H9 (cell line): ENCODE data around the gene WDSUB1. TPM values are rescaled to one million over a fixed set of nuclear protein-coding genes. Genes with fewer than 3 reads are reported as not detected.

Source experiments
- DNase-seq: peaks from one replicate; pipeline ENCODE4 v3.0.0-alpha.2; 2017
- H2AFZ ChIP-seq: one replicate; pipeline ENCODE4 v1.6.1; 2013; ENCODE audit warnings: mild to moderate bottlenecking, low read length, control low read depth, moderate library complexity
- H2AK5ac ChIP-seq: 2 replicates; pipeline ENCODE4 v1.6.1; 2013; ENCODE audit warnings: low read length, control low read depth, mixed read lengths; ENCODE audit not compliant: insufficient read length
- H2BK120ac ChIP-seq: one replicate; pipeline ENCODE4 v1.6.1; 2013; ENCODE audit warnings: low read depth, mild to moderate bottlenecking, low read length, control low read depth, inconsistent platforms; ENCODE audit not compliant: poor library complexity, severe bottlenecking
- H2BK12ac ChIP-seq: 2 replicates; pipeline ENCODE4 v1.6.1; 2013; ENCODE audit warnings: low read length, control low read depth, mixed read lengths, low read depth; ENCODE audit not compliant: insufficient read length
- H2BK15ac ChIP-seq: 2 replicates; pipeline ENCODE4 v1.6.1; 2013; ENCODE audit warnings: low read depth, low read length, control low read depth
- H2BK20ac ChIP-seq: one replicate; pipeline ENCODE4 v1.6.1; 2013; ENCODE audit warnings: low read depth, mild to moderate bottlenecking, low read length, control low read depth, inconsistent platforms; ENCODE audit not compliant: poor library complexity, severe bottlenecking
- H2BK5ac ChIP-seq: 2 replicates; pipeline ENCODE4 v1.6.1; 2013; ENCODE audit warnings: low read length, control low read depth, mixed read lengths; ENCODE audit not compliant: insufficient read length
- H3K14ac ChIP-seq: 2 replicates; pipeline ENCODE4 v1.6.1; 2013; ENCODE audit warnings: low read length, control low read depth; ENCODE audit not compliant: insufficient read depth
- H3K18ac ChIP-seq: 2 replicates; pipeline ENCODE4 v1.6.1; 2013; ENCODE audit warnings: low read depth, mild to moderate bottlenecking, mixed read lengths, low read length, control low read depth; ENCODE audit not compliant: insufficient read length
- H3K23ac ChIP-seq: 2 replicates; pipeline ENCODE4 v1.6.1; 2013; ENCODE audit warnings: low read length, control low read depth, mixed read lengths, low read depth; ENCODE audit not compliant: insufficient read length
- H3K23me2 ChIP-seq: 2 replicates; pipeline ENCODE4 v1.6.1; 2013; ENCODE audit warnings: low read depth, mild to moderate bottlenecking, mixed read lengths, low read length, control low read depth; ENCODE audit not compliant: insufficient read length, poor library complexity, severe bottlenecking
- H3K27ac ChIP-seq: 2 replicates; pipeline ENCODE4 v1.5.1; 2013; ENCODE audit warnings: low read length, control low read depth, mixed read lengths, low read depth; ENCODE audit not compliant: insufficient read length
- H3K27me3 ChIP-seq: 2 replicates; pipeline ENCODE4 v1.6.1; 2013; ENCODE audit warnings: low read length, control low read depth, inconsistent platforms; ENCODE audit not compliant: insufficient read depth
- H3K4ac ChIP-seq: 2 replicates; pipeline ENCODE4 v1.6.1; 2013; ENCODE audit warnings: low read depth, mild to moderate bottlenecking, control low read depth, inconsistent platforms, low read length, moderate library complexity
- H3K4me1 ChIP-seq: 2 replicates; pipeline ENCODE4 v1.6.1; 2013; ENCODE audit warnings: low read length, control low read depth, inconsistent platforms; ENCODE audit not compliant: insufficient read depth
- H3K4me2 ChIP-seq: 2 replicates; pipeline ENCODE4 v1.6.1; 2013; ENCODE audit warnings: low read length, control low read depth, mixed read lengths; ENCODE audit not compliant: insufficient read length, insufficient read depth
- H3K56ac ChIP-seq: 2 replicates; pipeline ENCODE4 v1.6.1; 2013; ENCODE audit warnings: low read depth, mild to moderate bottlenecking, mixed read lengths, low read length, control low read depth; ENCODE audit not compliant: insufficient read length
- H3K79me1 ChIP-seq: 2 replicates; pipeline ENCODE4 v1.6.1; 2013; ENCODE audit warnings: low read depth, mild to moderate bottlenecking, moderate library complexity, low read length, control low read depth, inconsistent platforms; ENCODE audit not compliant: insufficient read depth, poor library complexity, severe bottlenecking
- H3K79me2 ChIP-seq: 2 replicates; pipeline ENCODE4 v1.6.1; 2013; ENCODE audit warnings: low read length, control low read depth, inconsistent platforms; ENCODE audit not compliant: insufficient read depth
- H3K9ac ChIP-seq: 2 replicates; pipeline ENCODE4 v1.6.1; 2013; ENCODE audit warnings: low read length, control low read depth, mixed read lengths; ENCODE audit not compliant: insufficient read length; ENCODE audit errors: extremely low read depth
- H3K9me3 ChIP-seq: one replicate; pipeline ENCODE4 v1.6.1; 2013; ENCODE audit warnings: low read depth, low read length, inconsistent platforms; ENCODE audit not compliant: control insufficient read depth
- H3T11ph ChIP-seq: one replicate; pipeline ENCODE4 v1.6.1; 2013; ENCODE audit warnings: mild to moderate bottlenecking, low read length, control low read depth, inconsistent platforms
- H4K20me1 ChIP-seq: one replicate; pipeline ENCODE4 v1.6.1; 2013; ENCODE audit not compliant: control insufficient read depth, insufficient read length, insufficient read depth
- H4K5ac ChIP-seq: 2 replicates; pipeline ENCODE4 v1.6.1; 2013; ENCODE audit warnings: low read depth, mild to moderate bottlenecking, mixed read lengths, low read length, control low read depth; ENCODE audit not compliant: insufficient read length
- H4K8ac ChIP-seq: replicated peaks from 2 replicates; pipeline ENCODE4 v1.6.1; 2013; ENCODE audit warnings: low read length, control low read depth, mixed read lengths, low read depth; ENCODE audit not compliant: insufficient read length
- H4K91ac ChIP-seq: 2 replicates; pipeline ENCODE4 v1.6.1; 2013; ENCODE audit warnings: low read depth, mild to moderate bottlenecking, moderate library complexity, mixed read lengths, low read length, control low read depth; ENCODE audit not compliant: insufficient read length
- H3K27ac Mint-ChIP-seq, 3 experiments: 2 replicates in 2 of 3; 3 replicates in 1 of 3; pipeline ENCODE4 v1.8.0; 2020 to 2021; ENCODE audit warnings: mixed read lengths in 3 of 3, mild to moderate bottlenecking in 1 of 3, moderate library complexity in 1 of 3
- H3K27me3 Mint-ChIP-seq: 2 replicates; pipeline ENCODE4 v1.8.0; 2021; ENCODE audit warnings: low read depth, mild to moderate bottlenecking, moderate library complexity, mixed read lengths
- H3K36me3 Mint-ChIP-seq, 3 experiments: 2 replicates in 2 of 3; 3 replicates in 1 of 3; pipeline ENCODE4 v1.8.0; 2020 to 2021; ENCODE audit warnings: low read depth in 3 of 3, mixed read lengths in 3 of 3; ENCODE audit not compliant: insufficient read depth in 1 of 3
- H3K4me1 Mint-ChIP-seq, 2 experiments: 2 replicates each; pipeline ENCODE4 v1.8.0; 2020; ENCODE audit warnings: mixed read lengths in 2 of 2
- H3K4me3 Mint-ChIP-seq, 2 experiments: 2 replicates in 1 of 2; 3 replicates in 1 of 2; pipeline ENCODE4 v1.8.0; 2020 to 2021; ENCODE audit warnings: mild to moderate bottlenecking in 2 of 2, mixed read lengths in 2 of 2, moderate library complexity in 1 of 2
- H3K9me3 Mint-ChIP-seq, 2 experiments: 2 replicates in 1 of 2; 3 replicates in 1 of 2; pipeline ENCODE4 v1.8.0; 2020; ENCODE audit warnings: mild to moderate bottlenecking in 2 of 2, mixed read lengths in 2 of 2, moderate library complexity in 1 of 2
- CTCF ChIP-seq: fragments of 200-600 bp; sonication (generic); conservative IDR thresholded peaks from 3 replicates; pipeline ENCODE4 v1.8.0; 2021; ENCODE audit warnings: antibody characterized with exemption, mild to moderate bottlenecking
- total RNA-seq: library from RNA; stranded (reverse); gene quantifications from 2 replicates; pipeline ENCODE4 v1.2.1, GENCODE V29; 2021

The WDSUB1 gene
- total RNA-seq, 1 experiment from 2014 or later: 5.5 TPM

GRCh38 chr2:159226608-159227385 lies 59.7 kb downstream of the WDSUB1 start:
- Histone ChIP-seq H3K4me2 (no peak overlapping the region), H4K8ac (no peak overlapping the region), H4K91ac (no peak overlapping the region), H3T11ph (no peak overlapping the region), H3K23ac (no peak overlapping the region), H3K4me1 (no peaks in the 10 kb centered on the region), H2BK120ac (no peak overlapping the region), H2AK5ac (no peak overlapping the region), H3K27me3 (no peaks in the 10 kb centered on the region), H3K18ac (no peak overlapping the region), H2BK12ac (no peak overlapping the region), H4K20me1 (no peaks in the 10 kb centered on the region), H3K27ac (no peak overlapping the region), H3K14ac (no peak overlapping the region), H2BK5ac (no peak overlapping the region), H3K9me3 (no peaks in the 10 kb centered on the region), H3K9ac (no peak overlapping the region), H3K79me1 (no peaks in the 10 kb centered on the region), H2BK20ac (no peak overlapping the region), H3K4ac (no peak overlapping the region), H4K5ac (no peak overlapping the region), H2BK15ac (no peak overlapping the region), H3K56ac (no peak overlapping the region), H2AFZ (no peak overlapping the region), H3K23me2 (no peaks in the 10 kb centered on the region), H3K79me2 (no peaks in the 10 kb centered on the region)
- no peak for DNase-seq
- no peak overlapping the region for H3K4me3 Mint-ChIP-seq
- TF ChIP-seq CTCF: no peak
- peaks cover 2% of the 10 kb centered on the region; the same call in 1 of the 2 replicates for H3K27me3 Mint-ChIP-seq
- peaks cover 0 to 9% of the 10 kb centered on the region in 2 experiments; a peak in 2 of 4 replicates for H3K4me1 Mint-ChIP-seq
- H3K27ac Mint-ChIP-seq: no peak overlapping the region
- no peaks in the 10 kb centered on the region for H3K9me3 Mint-ChIP-seq
- H3K36me3 Mint-ChIP-seq: peaks cover 0 to 11% (median 0%) of the 10 kb centered on the region in 3 experiments; a peak in 4 of 7 replicates
